ENCODE data around the gene ATP2C1. TPM values are rescaled to one million over a fixed set of nuclear protein-coding genes. Genes with fewer than 3 reads are reported as not detected.

ATP2C1 gene
- total and polyA plus RNA-seq, 2 experiments from 2014 or later = 28.1 to 75.7 TPM

DNA sequence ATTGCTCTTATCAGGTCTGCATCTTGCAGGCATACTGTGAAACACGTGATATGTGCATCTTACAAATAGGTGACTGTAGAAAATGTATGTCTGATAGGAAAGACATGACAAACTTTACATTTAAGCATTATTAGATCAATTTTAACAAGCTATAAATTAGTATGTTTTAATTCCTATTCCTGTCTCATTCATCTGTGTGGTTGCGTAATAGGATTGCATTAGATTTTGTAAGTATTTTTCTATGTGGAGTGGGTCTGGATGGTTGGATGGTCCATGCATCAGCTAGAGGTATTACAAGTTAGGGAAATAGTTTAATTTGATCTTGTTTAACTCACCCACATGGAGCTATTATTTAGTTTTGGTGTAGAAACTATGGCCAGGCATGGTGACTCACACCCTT, 113.9 kb downstream of the ATP2C1 start:
- no peaks in the 10 kb centered on the region; the same call in none of the 2 replicates for H4K20me1 ChIP-seq (replicated peaks; ENCODE audit: insufficient read depth)
- H3F3A ChIP-seq (replicated peaks; ENCODE audit: low read depth) = no peaks in the 10 kb centered on the region
- Mint-ChIP-seq H3K36me3 (ENCODE audit: low read depth) (peaks cover 21% of the 10 kb centered on the region), H3K27me3 (ENCODE audit: insufficient read depth, low read depth, poor library complexity) (peaks cover 6% of the 10 kb centered on the region), H3K4me3 (no peak overlapping the region), H3K9me3 (no peaks in the 10 kb centered on the region), H3K27ac (no peak overlapping the region), H3K4me1 (no peaks in the 10 kb centered on the region)
- ATAC-seq = no peak
- no peak for TF ChIP-seq EZH2phosphoT487 (IDR thresholded peaks at IDR 0.05; ENCODE audit: unreplicated experiment)
- no peaks in the 10 kb centered on the region for H3K4me1 ChIP-seq (ENCODE audit: insufficient read depth)
- H3K4me3 ChIP-seq = no peak overlapping the region
- no peaks in the 10 kb centered on the region for H3K79me2 ChIP-seq (replicated peaks; ENCODE audit: insufficient read depth)
- H3K27me3 ChIP-seq (ENCODE audit: insufficient read depth) = no peaks in the 10 kb centered on the region
- H3K27ac ChIP-seq (ENCODE audit: low read depth) = no peak overlapping the region
- no peak overlapping the region for H3K4me2 ChIP-seq
- no peaks in the 10 kb centered on the region for H3K36me3 ChIP-seq (ENCODE audit: insufficient read depth)
- no peak for DNase-seq (ENCODE audit: low spot score)
- no peak overlapping the region for H2AFZ ChIP-seq
- no peaks in the 10 kb centered on the region for H3K9me2 ChIP-seq (ENCODE audit: insufficient read depth)

DNA sequence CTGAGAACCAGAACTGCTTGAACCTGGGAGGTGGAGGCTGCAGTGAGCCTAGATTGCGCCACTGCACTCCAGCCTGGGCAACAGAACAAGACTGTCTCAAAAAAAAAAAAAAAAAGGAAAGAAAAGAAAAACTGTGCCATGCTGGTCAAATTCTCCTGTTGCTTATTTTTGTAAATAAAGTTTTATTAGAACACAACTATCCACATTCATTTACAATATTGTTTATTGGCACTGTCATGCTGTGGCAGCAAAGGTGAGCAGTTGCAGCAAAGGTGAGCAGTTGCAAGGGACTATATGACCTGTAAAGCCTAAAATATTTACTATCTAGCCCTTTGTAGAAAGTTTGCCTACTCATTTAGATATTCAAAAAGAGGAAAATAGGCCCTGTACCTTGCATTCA, 114.4 kb downstream of the ATP2C1 start:
- Histone ChIP-seq H3K36me3 (ENCODE audit: insufficient read depth) (no peaks in the 10 kb centered on the region), H3F3A (replicated peaks; ENCODE audit: low read depth) (no peaks in the 10 kb centered on the region), H4K20me1 (replicated peaks; ENCODE audit: insufficient read depth) (no peaks in the 10 kb centered on the region; the same call in none of the 2 replicates), H3K27ac (ENCODE audit: low read depth) (no peak overlapping the region), H3K9me2 (ENCODE audit: insufficient read depth) (no peaks in the 10 kb centered on the region), H3K4me3 (no peak overlapping the region), H3K27me3 (ENCODE audit: insufficient read depth) (no peaks in the 10 kb centered on the region), H3K4me2 (no peak overlapping the region), H3K79me2 (replicated peaks; ENCODE audit: insufficient read depth) (no peaks in the 10 kb centered on the region), H3K4me1 (ENCODE audit: insufficient read depth) (no peaks in the 10 kb centered on the region), H2AFZ (no peak overlapping the region)
- H3K4me1 Mint-ChIP-seq = no peaks in the 10 kb centered on the region
- peaks cover 6% of the 10 kb centered on the region for H3K27me3 Mint-ChIP-seq (ENCODE audit: insufficient read depth, low read depth, poor library complexity)
- DNase-seq (ENCODE audit: low spot score) (no peak), ATAC-seq (no peak)
- no peak overlapping the region for H3K4me3 Mint-ChIP-seq
- H3K36me3 Mint-ChIP-seq (ENCODE audit: low read depth) = peaks cover 26% of the 10 kb centered on the region
- no peak overlapping the region for H3K27ac Mint-ChIP-seq
- no peaks in the 10 kb centered on the region for H3K9me3 Mint-ChIP-seq
- no peak for TF ChIP-seq CREB1 (CRISPR knock-in tag; IDR thresholded peaks at IDR 0.05; ENCODE audit: low read depth)
- TF ChIP-seq JUNB (IDR thresholded peaks at IDR 0.05; ENCODE audit: unreplicated experiment) = no peak
- TF ChIP-seq POLR2AphosphoS5 (IDR thresholded peaks at IDR 0.05; ENCODE audit: low read depth) = no peak
- TF ChIP-seq ZNF331 (CRISPR knock-in tag; IDR thresholded peaks at IDR 0.05; ENCODE audit: low read depth) = no peak
- TF ChIP-seq ZNF462 (CRISPR knock-in tag; IDR thresholded peaks at IDR 0.05) = no peak
- TF ChIP-seq, protein P1, sequence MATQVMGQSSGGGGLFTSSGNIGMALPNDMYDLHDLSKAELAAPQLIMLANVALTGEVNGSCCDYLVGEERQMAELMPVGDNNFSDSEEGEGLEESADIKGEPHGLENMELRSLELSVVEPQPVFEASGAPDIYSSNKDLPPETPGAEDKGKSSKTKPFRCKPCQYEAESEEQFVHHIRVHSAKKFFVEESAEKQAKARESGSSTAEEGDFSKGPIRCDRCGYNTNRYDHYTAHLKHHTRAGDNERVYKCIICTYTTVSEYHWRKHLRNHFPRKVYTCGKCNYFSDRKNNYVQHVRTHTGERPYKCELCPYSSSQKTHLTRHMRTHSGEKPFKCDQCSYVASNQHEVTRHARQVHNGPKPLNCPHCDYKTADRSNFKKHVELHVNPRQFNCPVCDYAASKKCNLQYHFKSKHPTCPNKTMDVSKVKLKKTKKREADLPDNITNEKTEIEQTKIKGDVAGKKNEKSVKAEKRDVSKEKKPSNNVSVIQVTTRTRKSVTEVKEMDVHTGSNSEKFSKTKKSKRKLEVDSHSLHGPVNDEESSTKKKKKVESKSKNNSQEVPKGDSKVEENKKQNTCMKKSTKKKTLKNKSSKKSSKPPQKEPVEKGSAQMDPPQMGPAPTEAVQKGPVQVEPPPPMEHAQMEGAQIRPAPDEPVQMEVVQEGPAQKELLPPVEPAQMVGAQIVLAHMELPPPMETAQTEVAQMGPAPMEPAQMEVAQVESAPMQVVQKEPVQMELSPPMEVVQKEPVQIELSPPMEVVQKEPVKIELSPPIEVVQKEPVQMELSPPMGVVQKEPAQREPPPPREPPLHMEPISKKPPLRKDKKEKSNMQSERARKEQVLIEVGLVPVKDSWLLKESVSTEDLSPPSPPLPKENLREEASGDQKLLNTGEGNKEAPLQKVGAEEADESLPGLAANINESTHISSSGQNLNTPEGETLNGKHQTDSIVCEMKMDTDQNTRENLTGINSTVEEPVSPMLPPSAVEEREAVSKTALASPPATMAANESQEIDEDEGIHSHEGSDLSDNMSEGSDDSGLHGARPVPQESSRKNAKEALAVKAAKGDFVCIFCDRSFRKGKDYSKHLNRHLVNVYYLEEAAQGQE (IDR thresholded peaks at IDR 0.05; ENCODE audit: unreplicated experiment) = no peak
- no peak for TF ChIP-seq EZH2 (IDR thresholded peaks at IDR 0.05; ENCODE audit: low read depth, unreplicated experiment)
- TF ChIP-seq STAT1 (IDR thresholded peaks at IDR 0.05; ENCODE audit: unreplicated experiment) = no peak
- no peak for TF ChIP-seq CTCF (conservative IDR thresholded peaks at IDR 0.05; ENCODE audit: low read depth in 2 of 2)
- no peak for TF ChIP-seq EZH2phosphoT487 (IDR thresholded peaks at IDR 0.05; ENCODE audit: unreplicated experiment)
- TF ChIP-seq NANOG (IDR thresholded peaks at IDR 0.05; ENCODE audit: borderline replicate concordance) = no peak

All from GM23338 (cell line).